GM23248 (cell line): ENCODE data around the gene FAM180A. TPM values are rescaled to one million over a fixed set of nuclear protein-coding genes. Genes with fewer than 3 reads are reported as not detected.
A peak's percentile ranks its signal among the peaks of the same experiment; 100 is the strongest.
"Not testable (repeated sequence)": the region's sequence is repeated elsewhere in the genome, so short reads cannot be mapped to it uniquely, and the experiment has no call there.

Experiments
- DNase-seq: peaks from one replicate; pipeline ENCODE4 v3.0.0-alpha.2; 2015
- H2AFZ ChIP-seq: fragments of 200-600 bp; sonication (generic); 2 replicates; pipeline ENCODE4 v1.6.1; 2016; ENCODE audit warnings: antibody characterized with exemption
- H3F3A ChIP-seq: fragments of 200-600 bp; sonication (generic); 2 replicates; pipeline ENCODE4 v1.6.1; 2016; ENCODE audit warnings: mild to moderate bottlenecking, antibody characterized with exemption, mixed run types; ENCODE audit not compliant: insufficient read depth
- H3K27ac ChIP-seq: fragments of 200-600 bp; sonication (generic); 2 replicates; pipeline ENCODE4 v1.5.1; 2016; ENCODE audit warnings: mild to moderate bottlenecking
- H3K27me3 ChIP-seq: fragments of 200-600 bp; sonication (generic); replicated peaks from 2 replicates; pipeline ENCODE4 v1.6.1; 2016; ENCODE audit warnings: mild to moderate bottlenecking; ENCODE audit not compliant: insufficient read depth
- H3K36me3 ChIP-seq: fragments of 200-600 bp; sonication (generic); 2 replicates; pipeline ENCODE4 v1.6.1; 2016; ENCODE audit warnings: low read depth, mild to moderate bottlenecking
- H3K4me1 ChIP-seq: fragments of 200-600 bp; sonication (generic); 2 replicates; pipeline ENCODE4 v1.6.1; 2016; ENCODE audit warnings: mild to moderate bottlenecking; ENCODE audit not compliant: insufficient read depth
- H3K4me2 ChIP-seq: fragments of 200-600 bp; sonication (generic); one replicate; pipeline ENCODE4 v1.6.1; 2016; ENCODE audit warnings: mild to moderate bottlenecking; ENCODE audit not compliant: unreplicated experiment
- H3K4me3 ChIP-seq: fragments of 200-600 bp; sonication (generic); 2 replicates; pipeline ENCODE4 v1.5.1; 2016; ENCODE audit warnings: mild to moderate bottlenecking
- H3K79me2 ChIP-seq: fragments of 200-600 bp; sonication (generic); 2 replicates; pipeline ENCODE4 v1.6.1; 2016; ENCODE audit warnings: mild to moderate bottlenecking; ENCODE audit not compliant: insufficient read depth
- H3K9ac ChIP-seq: fragments of 200-600 bp; sonication (generic); 2 replicates; pipeline ENCODE4 v1.6.1; 2016; ENCODE audit warnings: mild to moderate bottlenecking
- H3K9me2 ChIP-seq: fragments of 200-600 bp; sonication (generic); 2 replicates; pipeline ENCODE4 v1.6.1; 2016; ENCODE audit warnings: mixed run types, mild to moderate bottlenecking, moderate library complexity; ENCODE audit not compliant: insufficient read depth
- H3K9me3 ChIP-seq: fragments of 200-600 bp; sonication (generic); one replicate; pipeline ENCODE4 v1.6.1; 2017; ENCODE audit warnings: low read depth
- H4K20me1 ChIP-seq: fragments of 200-600 bp; sonication (generic); 2 replicates; pipeline ENCODE4 v1.6.0; 2016; ENCODE audit not compliant: insufficient read depth
- EZH2 ChIP-seq: fragments of 200-600 bp; sonication (generic); IDR thresholded peaks from 2 replicates; pipeline ENCODE4 v1.6.1; 2018; ENCODE audit warnings: antibody characterized with exemption, mild to moderate bottlenecking; ENCODE audit not compliant: insufficient read depth, poor library complexity, severe bottlenecking
- EZH2phosphoT487 ChIP-seq: fragments of 200-600 bp; sonication (generic); IDR thresholded peaks from 2 replicates; pipeline ENCODE4 v1.6.1; 2018; ENCODE audit warnings: antibody characterized with exemption, moderate library complexity, mild to moderate bottlenecking, low read depth; ENCODE audit not compliant: insufficient read depth
- WGBS, 2 experiments: methylation state at CpG; one replicate each; pipeline ENCODE4 v1.1.6; 2015 to 2017; ENCODE audit warnings: low lambda C conversion rate in 2 of 2, low coverage in 1 of 2; ENCODE audit errors: missing lambda C conversion rate in 2 of 2; 5-methylcytosine and 5-hydroxymethylcytosine counted together
- in situ Hi-C: fragments of 300-500 bp; cut with MboI; formaldehyde crosslinking; loops from 2 replicates; pipeline ENCODE4 v1.15.0; 2020
- polyA plus RNA-seq: library from polyadenylated mRNA; unstranded; fragments of >200 nt; fragmentation: Nextera tagmentation; extraction: Ambion mirVana; gene quantifications from 2 replicates; pipeline ENCODE4 v1.2.1, GENCODE V29; 2016
- total RNA-seq: library from RNA; depleted of rRNA; stranded (reverse); fragments of >200 nt; shearing (Covaris generic); gene quantifications from 2 replicates; pipeline ENCODE4 v1.2.3, GENCODE V29; 2014

Gene FAM180A
- total and polyA plus RNA-seq, 2 experiments from 2014 or later: 50.3 to 60.1 TPM

GRCh38 chr7:135782801-135783200 is 34.2 kb upstream of the FAM180A start:
- no peak for DNase-seq
- H3F3A ChIP-seq: no peaks in the 10 kb centered on the region
- in situ Hi-C loops: no loop called here
- 45 to 54% methylated on average over 6 of the region's 6 CpGs for WGBS, 2 experiments
- H3K27ac ChIP-seq: no peak overlapping the region
- H3K36me3 ChIP-seq: no peaks in the 10 kb centered on the region
- H3K4me2 ChIP-seq: no peak overlapping the region
- no peak overlapping the region for H3K4me3 ChIP-seq
- no peak overlapping the region for H2AFZ ChIP-seq
- H3K79me2 ChIP-seq: no peaks in the 10 kb centered on the region
- no peaks in the 10 kb centered on the region for H3K27me3 ChIP-seq
- H3K4me1 ChIP-seq: no peaks in the 10 kb centered on the region
- no peak overlapping the region for H3K9ac ChIP-seq
- H3K9me2 ChIP-seq: no peaks in the 10 kb centered on the region
- no peak for TF ChIP-seq EZH2phosphoT487
- TF ChIP-seq EZH2: no peak
- peaks cover 4% of the 10 kb centered on the region for H3K9me3 ChIP-seq
- H4K20me1 ChIP-seq: no peaks in the 10 kb centered on the region

DNA sequence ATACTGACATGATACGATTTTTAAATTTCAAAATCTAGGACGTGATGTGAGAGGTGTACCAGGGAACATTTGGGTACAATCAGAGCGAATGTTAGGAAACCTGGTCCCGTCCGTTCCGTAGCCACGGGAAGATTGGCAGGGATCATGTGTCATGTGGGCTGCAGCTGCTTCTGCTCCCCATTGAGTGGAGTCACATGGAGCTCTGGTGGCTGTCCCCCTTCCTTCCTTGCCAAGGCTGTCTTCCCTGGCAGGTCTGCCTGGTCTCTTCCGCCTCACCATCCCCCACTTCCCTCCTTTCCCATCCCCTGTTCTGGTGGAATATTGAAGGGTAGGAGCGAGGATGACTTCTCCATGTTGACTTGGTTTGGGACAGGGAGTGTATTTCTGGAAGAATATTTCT is 33.8 kb upstream of the FAM180A start:
- H3K27me3 ChIP-seq: no peaks in the 10 kb centered on the region
- H3K4me2 ChIP-seq: no peak overlapping the region
- no peaks in the 10 kb centered on the region for H4K20me1 ChIP-seq
- no peak overlapping the region for H3K4me3 ChIP-seq
- no peak overlapping the region for H3K27ac ChIP-seq
- H3K79me2 ChIP-seq: no peaks in the 10 kb centered on the region
- H2AFZ ChIP-seq: no peak overlapping the region
- WGBS, 2 experiments: 39 to 47% methylated on average over 9 of the region's 9 CpGs
- TF ChIP-seq EZH2 (no peak), EZH2phosphoT487 (no peak)
- peaks cover 6% of the 10 kb centered on the region for H3K9me3 ChIP-seq
- in situ Hi-C loops: no loop called here
- no peaks in the 10 kb centered on the region for H3K9me2 ChIP-seq
- no peaks in the 10 kb centered on the region for H3F3A ChIP-seq
- no peak overlapping the region for H3K9ac ChIP-seq
- no peaks in the 10 kb centered on the region for H3K4me1 ChIP-seq
- no peak for DNase-seq
- no peaks in the 10 kb centered on the region for H3K36me3 ChIP-seq

GRCh38 chr7:135777626-135778398 is 29.2 kb upstream of the FAM180A start:
- DNase-seq: no peak

DNA sequence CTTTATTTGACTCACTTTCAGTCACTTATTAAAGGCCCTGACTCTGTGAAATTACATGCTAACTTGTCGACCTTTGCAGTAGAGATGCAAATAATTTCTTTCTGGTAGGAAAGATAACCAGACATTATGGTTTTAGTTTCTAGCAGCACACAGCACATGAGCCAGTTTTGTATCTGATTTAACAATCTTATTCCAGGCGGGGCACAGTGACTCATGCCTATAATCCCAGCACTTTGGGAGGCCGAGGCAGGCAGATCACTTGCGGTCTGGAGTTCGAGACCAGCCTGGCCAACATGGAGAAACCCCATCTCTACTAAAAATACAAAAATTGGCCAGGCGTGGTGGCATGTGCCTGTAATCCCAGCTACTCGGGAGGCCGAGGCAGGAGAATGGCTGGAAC is 27.3 kb upstream of the FAM180A start:
- DNase-seq, H3K27me3 ChIP-seq, H3K9ac ChIP-seq, H3K36me3 ChIP-seq, H3K79me2 ChIP-seq, H3K4me3 ChIP-seq, H3K9me2 ChIP-seq, in situ Hi-C loops, H3K9me3 ChIP-seq, H4K20me1 ChIP-seq, H3K4me2 ChIP-seq, H3F3A ChIP-seq, H2AFZ ChIP-seq, H3K27ac ChIP-seq: not testable (repeated sequence)
- H3K4me1 ChIP-seq: peaks cover 24% of the 10 kb centered on the region
- 69% methylated on average over 8 of the region's 8 CpGs for WGBS, 2 experiments

More at GRCh38 chr7:135777626-135778398, 29.2 kb upstream of the FAM180A start:
- Histone ChIP-seq H3K27me3 (no peaks in the 10 kb centered on the region), H3K36me3 (no peaks in the 10 kb centered on the region), H3K4me3 (no peak overlapping the region), H3K27ac (no peak overlapping the region), H3K4me1 (peaks cover 15% of the 10 kb centered on the region), H3K9me3 (peaks cover 6% of the 10 kb centered on the region), H3K9ac (no peak overlapping the region), H2AFZ (no peak overlapping the region), H3K4me2 (no peak overlapping the region), H3K79me2 (no peaks in the 10 kb centered on the region), H3K9me2 (no peaks in the 10 kb centered on the region), H4K20me1 (no peaks in the 10 kb centered on the region), H3F3A (no peaks in the 10 kb centered on the region)
- in situ Hi-C loops: no loop called here
- TF ChIP-seq EZH2phosphoT487 (no peak), EZH2 (no peak)
- 76 to 85% methylated on average over 3 of the region's 3 CpGs for WGBS, 2 experiments

GRCh38 chr7:135775230-135775629 is 26.6 kb upstream of the FAM180A start:
- H3K27me3 ChIP-seq: no peaks in the 10 kb centered on the region
- no peak overlapping the region for H3K4me3 ChIP-seq
- no peaks in the 10 kb centered on the region for H4K20me1 ChIP-seq
- no peak overlapping the region for H3K9ac ChIP-seq
- TF ChIP-seq EZH2phosphoT487: no peak
- TF ChIP-seq EZH2: no peak
- no peaks in the 10 kb centered on the region for H3K79me2 ChIP-seq
- H3K36me3 ChIP-seq: no peaks in the 10 kb centered on the region
- no peak overlapping the region for H3K27ac ChIP-seq
- no peak overlapping the region for H3K4me2 ChIP-seq
- no peaks in the 10 kb centered on the region for H3K9me2 ChIP-seq
- H3K4me1 ChIP-seq: peaks cover 24% of the 10 kb centered on the region
- H2AFZ ChIP-seq: peak overlapping the region; percentile 72; the same call in 1 of the 2 replicates
- DNase-seq: no peak
- no peaks in the 10 kb centered on the region for H3F3A ChIP-seq
- WGBS, 2 experiments: 98 to 100% methylated on average over 2 of the region's 2 CpGs
- in situ Hi-C loops: no loop called here
- H3K9me3 ChIP-seq: peaks cover 6% of the 10 kb centered on the region
